Activated CD8-positive, alpha-beta memory T cell treated with anti-CD3 and anti-CD28 coated beads, Interleukin-2, amount 10 ng/mL, durations not matched to agents 7 days and 5 days (primary cell): ENCODE measurements around the gene ARSB. TPM values are rescaled to one million over a fixed set of nuclear protein-coding genes. Genes with fewer than 3 reads are reported as not detected.
A peak's percentile ranks its signal among the peaks of the same experiment; 100 is the strongest.

Source experiments
- ATAC-seq: fragments of 150-1000 bp; cut with Tn5 transposase; one replicate; pipeline ENCODE4 v1.10.0; 2021; ENCODE audit warnings: moderate library complexity
- CTCF ChIA-PET: fragments of 350-600 bp; sonication (Branson Sonifier 250); formaldehyde crosslinking; loops from one replicate; lab custom pipeline; 2021; ENCODE audit warnings: antibody characterized with exemption; lab: Charles Lee
- DNase-seq: peaks from one replicate; pipeline ENCODE4 v3.0.0-alpha.2; 2020
- H3K27ac Mint-ChIP-seq: one replicate; pipeline ENCODE4 v1.8.0; 2021; ENCODE audit warnings: mild to moderate bottlenecking, mixed read lengths
- H3K27me3 Mint-ChIP-seq: one replicate; pipeline ENCODE4 v1.8.0; 2021; ENCODE audit warnings: mixed read lengths
- H3K36me3 Mint-ChIP-seq: one replicate; pipeline ENCODE4 v1.8.0; 2021; ENCODE audit warnings: mild to moderate bottlenecking, mixed read lengths
- H3K4me1 Mint-ChIP-seq: one replicate; pipeline ENCODE4 v1.8.0; 2021; ENCODE audit warnings: mixed read lengths
- H3K4me3 Mint-ChIP-seq: one replicate; pipeline ENCODE4 v1.8.0; 2021; ENCODE audit warnings: mild to moderate bottlenecking, moderate library complexity, mixed read lengths
- H3K9me3 Mint-ChIP-seq: one replicate; pipeline ENCODE4 v1.8.0; 2022; ENCODE audit warnings: low read depth, mixed read lengths
- total RNA-seq, 2 experiments: library from RNA; stranded (reverse); gene quantifications; one replicate each; pipeline ENCODE4 v1.2.3, GENCODE V29; 2021

The ARSB gene
- total RNA-seq, 2 experiments from 2014 or later = 12.3 to 13.0 TPM

GRCh38 chr5:78964889-78965288, 20.2 kb downstream of the ARSB start:
- no peak for DNase-seq
- no peaks in the 10 kb centered on the region for H3K27me3 Mint-ChIP-seq
- no peaks in the 10 kb centered on the region for H3K4me1 Mint-ChIP-seq
- no peaks in the 10 kb centered on the region for H3K9me3 Mint-ChIP-seq
- CTCF ChIA-PET = interaction anchor here (0.9 to 1.2 kb wide), 2 partner anchors 57 to 645 kb away, joined by 3 to 4 read pairs; no protein-coding TSS in a partner anchor
- H3K27ac Mint-ChIP-seq = no peak overlapping the region
- no peak overlapping the region for H3K4me3 Mint-ChIP-seq
- H3K36me3 Mint-ChIP-seq = peaks cover 18% of the 10 kb centered on the region
- ATAC-seq = no peak

- Mint-ChIP-seq H3K27ac (no peak overlapping the region), H3K36me3 (peaks cover 14% of the 10 kb centered on the region), H3K27me3 (no peaks in the 10 kb centered on the region), H3K4me3 (no peak overlapping the region), H3K4me1 (no peaks in the 10 kb centered on the region), H3K9me3 (no peaks in the 10 kb centered on the region)
- DNase-seq (no peak), ATAC-seq (no peak)
- CTCF ChIA-PET = no interaction called here
Measured at GRCh38 chr5:78961743-78962142, 23.4 kb downstream of the ARSB start.

GRCh38 chr5:78959767-78960166, 25.3 kb downstream of the ARSB start:
- ATAC-seq = no peak
- no peak overlapping the region for H3K4me3 Mint-ChIP-seq

GRCh38 chr5:78958672-78959445, 26.3 kb downstream of the ARSB start:
- no peaks in the 10 kb centered on the region for H3K9me3 Mint-ChIP-seq

More at GRCh38 chr5:78959767-78960166, 25.3 kb downstream of the ARSB start:
- no peaks in the 10 kb centered on the region for H3K4me1 Mint-ChIP-seq
- no peaks in the 10 kb centered on the region for H3K27me3 Mint-ChIP-seq
- no peak overlapping the region for H3K27ac Mint-ChIP-seq
- CTCF ChIA-PET = no interaction called here
- H3K9me3 Mint-ChIP-seq = no peaks in the 10 kb centered on the region
- DNase-seq = no peak
- H3K36me3 Mint-ChIP-seq = peaks cover 19% of the 10 kb centered on the region

GRCh38 chr5:78956901-78957300, 28.2 kb downstream of the ARSB start:
- no peak overlapping the region for H3K27ac Mint-ChIP-seq
- peaks cover 20% of the 10 kb centered on the region for H3K4me1 Mint-ChIP-seq
- H3K36me3 Mint-ChIP-seq = peaks cover 22% of the 10 kb centered on the region
- H3K27me3 Mint-ChIP-seq = no peaks in the 10 kb centered on the region
- no peak overlapping the region for H3K4me3 Mint-ChIP-seq
- H3K9me3 Mint-ChIP-seq = no peaks in the 10 kb centered on the region
- no peak for ATAC-seq
- CTCF ChIA-PET = interaction anchor here (0.9 kb wide), 1 partner anchor 33 kb away, joined by 3 read pairs; no protein-coding TSS in a partner anchor
- DNase-seq = no peak

More at GRCh38 chr5:78958672-78959445, 26.3 kb downstream of the ARSB start:
- H3K27ac Mint-ChIP-seq = no peak overlapping the region
- CTCF ChIA-PET = no interaction called here
- no peaks in the 10 kb centered on the region for H3K27me3 Mint-ChIP-seq
- ATAC-seq (no peak), DNase-seq (no peak)
- H3K4me3 Mint-ChIP-seq = no peak overlapping the region
- H3K4me1 Mint-ChIP-seq = peaks cover 4% of the 10 kb centered on the region
- H3K36me3 Mint-ChIP-seq = peaks cover 21% of the 10 kb centered on the region

- Mint-ChIP-seq H3K4me1 (peaks cover 27% of the 10 kb centered on the region), H3K27ac (peak overlapping the region; percentile 46), H3K9me3 (no peaks in the 10 kb centered on the region), H3K27me3 (no peaks in the 10 kb centered on the region), H3K36me3 (peaks cover 27% of the 10 kb centered on the region), H3K4me3 (no peak overlapping the region)
- DNase-seq (no peak), ATAC-seq (peak; percentile 82)
- CTCF ChIA-PET = no interaction called here
Measured at GRCh38 chr5:78953092-78953800, 31.9 kb downstream of the ARSB start.

- CTCF ChIA-PET = interaction anchor here (1.5 kb wide), 1 partner anchor 94 kb away, joined by 4 read pairs; no protein-coding TSS in a partner anchor
- Mint-ChIP-seq H3K4me1 (no peaks in the 10 kb centered on the region), H3K4me3 (no peak overlapping the region), H3K27me3 (no peaks in the 10 kb centered on the region), H3K9me3 (no peaks in the 10 kb centered on the region), H3K36me3 (peaks cover 1% of the 10 kb centered on the region), H3K27ac (no peak overlapping the region)
- DNase-seq (no peak), ATAC-seq (no peak)
Measured at GRCh38 chr5:78930721-78931120, 54.4 kb downstream of the ARSB start.

GRCh38 chr5:78929833-78930232, 55.3 kb downstream of the ARSB start:
- CTCF ChIA-PET = no interaction called here
- H3K9me3 Mint-ChIP-seq = no peaks in the 10 kb centered on the region
- ATAC-seq = no peak
- no peaks in the 10 kb centered on the region for H3K4me1 Mint-ChIP-seq
- no peak for DNase-seq
- H3K36me3 Mint-ChIP-seq = peaks cover 1% of the 10 kb centered on the region
- no peak overlapping the region for H3K27ac Mint-ChIP-seq
- no peaks in the 10 kb centered on the region for H3K27me3 Mint-ChIP-seq
- no peak overlapping the region for H3K4me3 Mint-ChIP-seq

- Mint-ChIP-seq H3K9me3 (no peaks in the 10 kb centered on the region), H3K27me3 (no peaks in the 10 kb centered on the region), H3K27ac (no peak overlapping the region), H3K36me3 (peaks cover 1% of the 10 kb centered on the region), H3K4me1 (peaks cover 11% of the 10 kb centered on the region), H3K4me3 (no peak overlapping the region)
- ATAC-seq = no peak
- no peak for DNase-seq
- CTCF ChIA-PET = no interaction called here
Measured at GRCh38 chr5:78927657-78928282, 57.3 kb downstream of the ARSB start.

- Mint-ChIP-seq H3K27ac (no peak overlapping the region), H3K9me3 (no peaks in the 10 kb centered on the region), H3K4me1 (peaks cover 11% of the 10 kb centered on the region), H3K36me3 (no peaks in the 10 kb centered on the region), H3K4me3 (no peak overlapping the region), H3K27me3 (no peaks in the 10 kb centered on the region)
- CTCF ChIA-PET = no interaction called here
- ATAC-seq (no peak), DNase-seq (no peak)
Measured at GRCh38 chr5:78926252-78926651, 58.9 kb downstream of the ARSB start.

- H3K9me3 Mint-ChIP-seq = no peaks in the 10 kb centered on the region
- no peaks in the 10 kb centered on the region for H3K27me3 Mint-ChIP-seq
- no peaks in the 10 kb centered on the region for H3K36me3 Mint-ChIP-seq
- peaks cover 11% of the 10 kb centered on the region for H3K4me1 Mint-ChIP-seq
- ATAC-seq = no peak
- CTCF ChIA-PET = no interaction called here
- H3K27ac Mint-ChIP-seq = no peak overlapping the region
- DNase-seq = no peak
- H3K4me3 Mint-ChIP-seq = no peak overlapping the region
Measured at GRCh38 chr5:78925129-78925876, 59.8 kb downstream of the ARSB start.

GRCh38 chr5:78923622-78923970, 61.5 kb downstream of the ARSB start:
- no peak overlapping the region for H3K27ac Mint-ChIP-seq
- ATAC-seq = peak; percentile 39

More at GRCh38 chr5:78923622-78923970, 61.5 kb downstream of the ARSB start:
- H3K9me3 Mint-ChIP-seq = no peaks in the 10 kb centered on the region
- H3K36me3 Mint-ChIP-seq = no peaks in the 10 kb centered on the region
- no peak overlapping the region for H3K4me3 Mint-ChIP-seq
- peaks cover 11% of the 10 kb centered on the region for H3K4me1 Mint-ChIP-seq
- no peaks in the 10 kb centered on the region for H3K27me3 Mint-ChIP-seq
- DNase-seq = no peak
- CTCF ChIA-PET = interaction anchor here (0.5 kb wide), 1 partner anchor 33 kb away, joined by 3 read pairs; no protein-coding TSS in a partner anchor
